Motor neuron (in vitro differentiated cells): Measurements from ENCODE around the gene MESP2. TPM values are rescaled to one million over a fixed set of nuclear protein-coding genes. Genes with fewer than 3 reads are reported as not detected.
A peak's percentile ranks its signal among the peaks of the same experiment; 100 is the strongest.

ENCODE experiments used
- ATAC-seq, 8 experiments: fragments of 200-7000 bp; cut with Tn5 transposase; replicated peaks in 6 of 8; 2 replicates each; pipeline ENCODE4 v1.8.0; 2021; ENCODE audit warnings: mild to moderate bottlenecking in 8 of 8, moderate library complexity in 8 of 8
- H3K27ac ChIP-seq, 2 donors: fragments of 250-450 bp; sonication (Bioruptor Pico); 2 replicates each; pipeline ENCODE4 v1.9.0; 2021; ENCODE audit warnings: antibody characterized with exemption in 2 of 2, mild to moderate bottlenecking in 2 of 2, moderate library complexity in 1 of 2
- H3K4me1 ChIP-seq, 2 donors: fragments of 250-450 bp; sonication (Bioruptor Pico); replicated peaks in 1 of 2; 2 replicates each; pipeline ENCODE4 v1.6.1; 2021; ENCODE audit warnings: antibody characterized with exemption in 2 of 2, mild to moderate bottlenecking in 2 of 2, moderate library complexity in 1 of 2
- H3K4me3 ChIP-seq, 5 donors: fragments of 250-450 bp; sonication (Bioruptor Pico); 2 replicates each; pipeline ENCODE4 v1.9.0; 2021; ENCODE audit warnings: antibody characterized with exemption in 5 of 5, mild to moderate bottlenecking in 5 of 5, moderate library complexity in 4 of 5
- WGBS, 10 experiments: fragments of 450-650 bp; shearing (Covaris generic); methylation state at CpG; one replicate each; pipeline ENCODE4 v1.0.0; 2022; 5-methylcytosine and 5-hydroxymethylcytosine counted together
- in situ Hi-C, 9 experiments: fragments of 400-800 bp; cut with MboI; loops; one replicate each; pipeline ENCODE4 v1.15.0; 2021; ENCODE audit warnings: low sequenced_read_pairs in 9 of 9, low pct_unique_long_range_greater_than_20kb in 2 of 9; ENCODE audit not compliant: unreplicated experiment in 9 of 9
- total RNA-seq, 8 experiments: library from RNA; unstranded; fragments of 300-600 nt; gene quantifications; 2 replicates each; pipeline versions ENCODE4 v1.2.3 to v1.2.4, GENCODE V29; 2022

Gene MESP2
- total RNA-seq, 8 experiments from 2014 or later, result 0.18 to 0.90 (median 0.22) TPM; not detected in 2

DNA sequence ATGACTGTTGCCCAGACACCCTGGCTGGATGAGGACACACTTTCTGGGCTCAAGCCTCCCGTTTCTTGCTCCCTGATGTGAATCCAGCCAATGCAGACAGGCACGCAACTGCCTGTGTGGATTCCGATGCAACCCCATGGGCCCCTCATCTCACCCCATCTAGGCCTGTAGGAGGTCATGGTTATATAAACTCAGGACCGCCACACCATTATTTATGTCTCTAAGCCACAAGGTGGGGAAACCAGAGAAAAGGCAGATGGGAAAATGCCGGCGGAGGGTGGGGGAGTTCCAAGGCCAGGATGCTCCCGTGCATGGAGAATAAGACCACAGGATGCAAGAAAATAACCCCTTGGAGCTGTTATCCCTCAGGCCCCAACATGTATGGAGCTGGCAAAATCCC is 27.1 kb upstream of the MESP2 start:
- WGBS, 10 experiments, result 53 to 93% (median 80%) methylated on average over 1 to 6 of the region's 7 CpGs; no CpG with 5 or more reads in 5 of the 10 experiments
- H3K4me1 ChIP-seq, result peaks cover 0 to 2% of the 10 kb centered on the region in 2 donors
- in situ Hi-C loops, result no loop called here
- no peak overlapping the region for H3K27ac ChIP-seq
- ATAC-seq, result no peak
- H3K4me3 ChIP-seq, result no peak overlapping the region

DNA sequence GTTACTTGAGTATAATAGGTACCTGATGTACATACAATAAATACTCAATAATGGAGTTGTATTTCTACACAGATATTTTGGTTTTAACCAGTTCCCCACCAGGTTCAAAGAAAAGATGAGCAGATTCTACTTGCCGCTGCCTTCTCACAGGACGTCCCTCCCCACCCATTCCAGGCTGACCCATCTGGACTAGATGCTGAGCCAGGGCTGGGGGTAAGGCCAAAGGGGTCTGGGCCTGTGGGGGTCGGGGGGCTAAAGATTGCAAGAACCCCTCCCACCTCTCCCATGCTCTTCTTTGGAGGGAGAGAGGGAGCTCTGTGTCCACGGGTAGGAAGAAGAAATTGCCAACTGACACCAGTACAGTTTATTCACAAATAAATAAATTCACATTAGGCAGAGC is 26.6 kb upstream of the MESP2 start:
- in situ Hi-C loops, result no loop called here
- ATAC-seq, result no peak
- peaks cover 0 to 2% of the 10 kb centered on the region in 2 donors for H3K4me1 ChIP-seq
- WGBS, 10 experiments, result 100% methylated on average over 1 of the region's 4 CpGs; no CpG with 5 or more reads in 9 of the 10 experiments
- no peak overlapping the region for H3K27ac ChIP-seq
- no peak overlapping the region for H3K4me3 ChIP-seq

DNA sequence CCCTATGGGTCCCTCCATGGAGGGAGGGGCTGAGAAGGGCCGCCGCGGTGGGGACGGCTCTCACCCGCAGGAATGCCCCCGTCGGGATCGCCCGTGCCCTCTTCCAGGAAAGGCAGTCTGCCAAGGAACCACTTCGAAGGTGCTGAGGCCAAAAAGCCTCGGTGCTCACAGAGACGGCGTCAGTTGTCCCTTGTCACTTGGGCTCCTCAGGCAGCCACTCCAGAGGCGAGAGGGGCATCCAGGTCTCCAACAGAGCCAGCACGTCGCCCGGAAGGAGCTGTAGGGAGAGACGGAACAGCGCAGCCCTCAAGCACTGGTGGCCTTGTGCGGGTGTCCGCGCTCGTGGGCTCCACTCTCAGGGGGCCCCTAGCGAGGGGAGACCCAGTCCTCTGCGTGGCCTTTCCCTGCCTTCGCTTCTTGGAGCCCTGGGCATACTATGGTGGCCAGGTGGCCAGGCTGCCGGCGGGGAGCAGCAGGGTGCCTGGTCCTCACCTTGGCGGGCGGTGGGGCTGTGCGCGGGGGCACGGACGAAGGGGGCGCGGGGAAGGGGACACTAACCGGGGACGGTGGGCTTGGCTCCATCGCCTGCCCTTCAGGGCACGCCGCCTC is 26.1 kb upstream of the MESP2 start:
- peak in 3 of 8 experiments; percentile 4 to 13 (median 5) for ATAC-seq
- WGBS, 10 experiments, result 16 to 57% (median 29%) methylated on average over 4 to 7 of the region's 41 CpGs; no CpG with 5 or more reads in 7 of the 10 experiments
- in situ Hi-C loops, result loop anchor here in 5 of 9 experiments (10.0 to 25.0 kb wide), 3 partner anchors 125 to 337 kb away; partner anchors contain the start of gene AP3S2 (in 1 of the 5)
- Histone ChIP-seq H3K4me1 (peaks cover 0 to 2% of the 10 kb centered on the region in 2 donors), H3K4me3 (peak overlapping the region; percentile 48 to 69 (median 48)), H3K27ac (no peak overlapping the region)

DNA sequence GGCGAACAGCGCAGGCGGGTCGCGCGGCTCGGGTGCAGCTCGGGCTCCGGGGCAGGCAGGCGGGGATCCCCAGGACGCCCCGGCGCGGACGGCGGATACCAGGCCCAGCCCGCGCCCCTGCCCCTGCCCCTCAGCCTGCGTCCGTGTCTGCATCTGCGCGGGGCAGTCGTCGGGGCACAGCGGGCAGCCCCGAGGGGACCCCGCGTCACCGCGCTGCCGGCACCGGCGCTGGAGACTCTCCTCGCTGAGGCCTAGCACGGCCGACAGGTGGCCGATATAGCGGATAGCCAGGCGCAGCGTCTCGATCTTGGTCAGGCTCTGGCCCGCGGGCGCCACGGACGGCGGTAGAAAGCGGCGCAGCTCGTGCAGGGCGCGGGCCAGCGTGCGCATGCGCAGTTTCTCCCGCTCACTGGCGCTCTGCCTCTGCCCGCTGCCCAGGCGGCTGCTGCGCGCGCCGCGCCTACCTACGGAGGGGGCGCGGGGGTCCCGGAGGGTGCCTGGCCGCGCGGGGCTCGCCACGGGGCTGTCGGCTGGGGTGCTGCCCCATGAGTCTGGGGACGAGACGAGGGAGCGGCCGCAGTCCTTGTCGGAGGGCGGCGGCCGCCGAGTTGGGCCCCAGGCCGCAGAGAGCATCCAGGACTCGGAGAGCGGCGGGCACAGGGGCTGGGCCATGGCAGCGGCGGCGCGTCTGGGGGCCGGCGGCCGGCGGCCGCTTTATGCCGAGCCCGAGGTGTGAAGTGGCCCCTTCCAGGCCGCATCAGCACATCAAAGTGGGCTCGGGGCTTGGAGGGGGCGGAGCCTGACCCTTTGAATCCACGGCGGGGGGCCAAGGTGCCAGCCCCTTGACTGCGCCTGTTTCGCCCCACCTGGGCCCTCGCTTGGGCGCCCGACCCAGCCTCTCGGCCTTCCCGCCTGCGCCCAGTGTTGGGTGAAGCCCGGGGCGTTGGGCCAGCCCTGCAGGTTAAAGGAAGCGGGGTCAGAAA is 25.3 kb upstream of the MESP2 start, which contains the start of gene MESP1:
Gene MESP1 (minus strand): TSS at position 690 of the 983 bp plus-strand sequence. CDS start 18 bp downstream, at position 672.
- Histone ChIP-seq H3K27ac (no peak within 1 kb of the TSS), H3K4me1 (peaks cover 0 to 2% of the 10 kb centered on the region in 2 donors), H3K4me3 (peak within 1 kb of the TSS; percentile 48 to 69 (median 48))
- WGBS, 10 experiments, result 0 to 100% (median 77%) methylated on average over 1 to 7 of the region's 114 CpGs; no CpG with 5 or more reads in 3 of the 10 experiments
- in situ Hi-C loops, result loop anchor here in 5 of 9 experiments (10.0 to 25.0 kb wide), 3 partner anchors 124 to 336 kb away; partner anchors contain the start of gene AP3S2 (in 1 of the 5)
- peak; percentile 94 to 97 (median 96) for ATAC-seq

DNA sequence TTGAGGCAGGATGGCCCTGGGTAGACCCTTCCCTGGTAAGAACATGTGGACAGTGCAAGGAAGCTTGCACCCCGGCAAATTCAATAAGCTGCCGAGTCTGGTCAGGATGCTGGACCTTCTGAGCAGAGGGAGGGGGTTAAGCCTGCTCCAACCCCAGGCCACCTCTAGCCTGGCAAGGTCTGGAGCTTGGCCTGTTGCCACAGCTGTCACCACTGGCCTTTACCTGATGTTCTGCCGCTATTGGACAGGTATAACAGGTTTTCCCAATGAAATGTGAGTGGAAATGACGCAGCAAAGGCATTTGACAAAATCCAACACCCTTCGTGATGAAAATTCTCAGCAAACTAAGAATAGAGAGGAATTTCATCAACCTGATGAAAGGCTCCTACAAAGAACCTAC is 24.4 kb upstream of the MESP2 start:
- Histone ChIP-seq H3K4me1 (peaks cover 0 to 2% of the 10 kb centered on the region in 2 donors), H3K4me3 (no peak overlapping the region), H3K27ac (no peak overlapping the region)
- in situ Hi-C loops, result loop anchor here in 5 of 9 experiments (10.0 to 25.0 kb wide), 3 partner anchors 123 to 336 kb away; partner anchors contain the start of gene AP3S2 (in 1 of the 5)
- 83 to 100% (median 98%) methylated on average over 1 to 4 of the region's 5 CpGs; no CpG with 5 or more reads in 2 of the 10 experiments for WGBS, 10 experiments
- no peak for ATAC-seq

DNA sequence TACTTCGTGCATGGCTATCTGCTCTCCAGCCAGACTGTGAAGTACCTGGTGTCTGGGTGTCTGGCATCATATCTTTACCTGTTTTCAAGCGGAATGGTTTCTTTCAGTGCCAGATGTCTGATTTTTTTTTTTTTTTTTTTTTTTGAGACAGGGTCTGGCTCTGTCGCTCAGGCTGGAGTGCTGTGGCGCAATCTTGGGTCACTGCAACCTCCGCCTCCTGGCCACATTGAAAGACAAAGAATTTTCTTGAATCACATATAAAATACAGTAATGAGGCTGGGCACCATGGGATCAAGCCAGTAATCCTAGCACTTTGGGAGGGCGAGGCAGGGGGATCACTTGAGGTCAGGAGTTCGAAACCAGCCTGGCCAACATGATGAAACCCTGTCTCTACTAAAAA is 22.3 kb upstream of the MESP2 start:
- no peak overlapping the region for H3K27ac ChIP-seq
- in situ Hi-C loops, result loop anchor here in 5 of 9 experiments (10.0 to 25.0 kb wide), 3 partner anchors 121 to 333 kb away; partner anchors contain the start of gene AP3S2 (in 1 of the 5)
- peaks cover 0 to 2% of the 10 kb centered on the region in 2 donors for H3K4me1 ChIP-seq
- no peak overlapping the region for H3K4me3 ChIP-seq
- ATAC-seq, result no peak
- 40 to 97% (median 85%) methylated on average over 2 to 7 of the region's 7 CpGs; no CpG with 5 or more reads in 2 of the 10 experiments for WGBS, 10 experiments

DNA sequence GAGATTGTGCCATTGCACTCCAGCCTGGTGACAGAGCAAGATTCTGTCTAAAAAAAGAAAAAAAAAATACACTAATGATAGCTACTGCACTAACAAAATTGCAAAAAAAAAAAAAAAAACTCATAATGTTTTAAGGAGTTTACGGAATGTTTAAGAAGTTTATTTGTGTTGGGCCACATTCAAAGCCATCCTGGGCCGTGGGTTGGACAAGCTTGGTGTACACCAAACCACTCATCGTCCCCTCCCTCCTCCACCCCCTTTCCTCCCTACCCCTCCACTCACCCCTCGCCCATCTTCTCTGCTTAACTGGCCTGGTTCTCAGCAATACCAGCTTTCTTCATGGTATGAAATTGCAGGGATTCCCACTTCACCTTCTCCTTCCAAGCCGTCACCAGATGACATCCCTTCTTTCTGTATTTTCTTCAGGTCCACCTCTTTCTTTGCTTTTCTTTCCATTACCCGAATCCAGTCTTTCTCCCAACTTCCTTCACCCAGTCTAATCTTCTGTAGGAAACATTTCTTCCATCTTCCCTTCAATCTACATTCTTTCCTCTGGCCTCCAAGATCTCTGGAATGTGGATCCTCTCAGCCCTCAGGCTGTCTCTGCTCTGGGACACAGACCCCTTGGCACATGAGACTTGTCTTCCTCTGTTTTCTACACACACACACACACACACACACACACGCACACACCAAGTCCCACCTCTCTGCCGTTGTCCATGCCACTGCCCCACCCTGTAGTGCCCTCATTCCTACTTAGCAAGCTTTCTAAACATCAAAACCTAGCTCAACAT is 21.6 kb upstream of the MESP2 start:
- ATAC-seq, result no peak
- peaks cover 0 to 2% of the 10 kb centered on the region in 2 donors for H3K4me1 ChIP-seq
- in situ Hi-C loops, result loop anchor here in 5 of 9 experiments (10.0 to 25.0 kb wide), 3 partner anchors 120 to 333 kb away; partner anchors contain the start of gene AP3S2 (in 1 of the 5)

DNA sequence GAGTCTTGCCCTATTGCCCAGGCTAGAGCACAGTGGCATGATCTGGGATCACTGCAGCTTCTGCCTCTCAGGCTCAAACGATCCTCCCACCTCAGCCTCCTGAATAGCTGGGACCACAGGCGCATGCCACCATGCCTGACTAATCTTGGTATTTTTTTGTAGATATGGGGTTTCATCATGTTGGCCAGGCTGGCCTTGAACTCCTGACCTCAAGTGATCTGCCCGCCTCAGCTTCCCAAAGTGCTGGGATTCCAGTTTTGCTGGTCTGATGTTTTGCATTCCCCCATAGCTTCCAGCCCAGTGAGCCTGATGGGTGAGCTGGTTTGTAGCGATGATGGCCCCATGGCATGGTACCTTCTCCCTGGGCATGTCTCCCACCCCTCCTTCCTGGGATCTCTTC is 20.4 kb upstream of the MESP2 start:
- in situ Hi-C loops, result loop anchor here in 5 of 9 experiments (10.0 to 25.0 kb wide), 3 partner anchors 119 to 332 kb away; partner anchors contain the start of gene AP3S2 (in 1 of the 5)
- no peak overlapping the region for H3K27ac ChIP-seq
- WGBS, 10 experiments, result 60 to 100% (median 80%) methylated on average over 1 to 4 of the region's 4 CpGs; no CpG with 5 or more reads in 1 of the 10 experiments
- H3K4me1 ChIP-seq, result peaks cover 0 to 2% of the 10 kb centered on the region in 2 donors
- H3K4me3 ChIP-seq, result no peak overlapping the region
- no peak for ATAC-seq

More for the DNA sequence above, 21.6 kb upstream of the MESP2 start:
- H3K27ac ChIP-seq, result no peak overlapping the region
- no peak overlapping the region for H3K4me3 ChIP-seq
- WGBS, 10 experiments, result 47 to 89% (median 66%) methylated on average over 2 to 6 of the region's 8 CpGs; no CpG with 5 or more reads in 2 of the 10 experiments

DNA sequence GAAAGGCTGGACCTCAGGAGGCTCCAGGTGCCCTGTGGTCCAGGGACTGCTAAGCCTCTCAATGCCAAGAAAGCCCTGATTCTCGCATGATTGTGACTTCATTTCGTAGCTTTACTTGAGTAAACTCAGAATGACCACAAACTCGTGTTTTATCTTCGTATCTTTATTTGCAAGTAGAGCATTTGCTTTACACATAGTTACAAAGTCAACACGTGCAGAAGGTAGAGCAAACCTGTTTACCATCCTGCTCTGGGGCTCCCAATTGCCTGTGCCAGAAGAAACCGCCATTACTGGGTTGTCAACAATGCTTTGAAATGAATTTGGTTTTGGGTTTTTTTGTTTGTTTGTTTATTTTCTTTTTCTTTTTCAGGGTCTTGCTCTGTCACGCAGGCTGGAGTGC is 19.2 kb upstream of the MESP2 start:
- Histone ChIP-seq H3K4me1 (no peaks in the 10 kb centered on the region), H3K27ac (no peak overlapping the region), H3K4me3 (no peak overlapping the region)
- ATAC-seq, result no peak
- in situ Hi-C loops, result loop anchor here in 5 of 9 experiments (10.0 to 25.0 kb wide), 3 partner anchors 118 to 330 kb away; partner anchors contain the start of gene AP3S2 (in 1 of the 5)
- 42 to 89% (median 63%) methylated on average over 3 to 7 of the region's 7 CpGs for WGBS, 10 experiments

DNA sequence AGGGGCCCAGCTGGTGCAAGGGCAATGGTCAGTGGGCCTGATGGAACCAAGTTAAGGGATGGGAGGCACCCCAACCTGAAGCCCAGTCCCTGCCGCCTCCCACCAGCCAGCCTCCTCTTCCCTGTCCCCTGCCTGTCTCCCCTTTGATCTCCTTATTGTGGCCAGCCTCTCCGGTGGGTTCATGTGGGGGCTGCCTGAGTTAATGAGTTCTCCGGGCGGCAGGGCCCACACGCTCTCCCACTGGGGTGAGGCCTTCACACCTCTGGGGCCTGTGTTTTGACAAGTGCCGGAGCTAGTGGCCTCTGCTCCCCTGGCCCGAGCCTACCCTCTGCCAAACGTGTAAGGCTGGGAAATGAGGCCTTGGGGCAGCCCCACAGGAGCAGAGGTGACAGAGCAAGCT is 17.8 kb upstream of the MESP2 start:
- in situ Hi-C loops, result loop anchor here in 5 of 9 experiments (10.0 to 25.0 kb wide), 3 partner anchors 117 to 329 kb away; partner anchors contain the start of gene AP3S2 (in 1 of the 5)
- no peak for ATAC-seq
- Histone ChIP-seq H3K27ac (no peak overlapping the region), H3K4me3 (no peak overlapping the region), H3K4me1 (no peaks in the 10 kb centered on the region)
- 60 to 100% methylated on average over 1 to 4 of the region's 8 CpGs; no CpG with 5 or more reads in 8 of the 10 experiments for WGBS, 10 experiments

DNA sequence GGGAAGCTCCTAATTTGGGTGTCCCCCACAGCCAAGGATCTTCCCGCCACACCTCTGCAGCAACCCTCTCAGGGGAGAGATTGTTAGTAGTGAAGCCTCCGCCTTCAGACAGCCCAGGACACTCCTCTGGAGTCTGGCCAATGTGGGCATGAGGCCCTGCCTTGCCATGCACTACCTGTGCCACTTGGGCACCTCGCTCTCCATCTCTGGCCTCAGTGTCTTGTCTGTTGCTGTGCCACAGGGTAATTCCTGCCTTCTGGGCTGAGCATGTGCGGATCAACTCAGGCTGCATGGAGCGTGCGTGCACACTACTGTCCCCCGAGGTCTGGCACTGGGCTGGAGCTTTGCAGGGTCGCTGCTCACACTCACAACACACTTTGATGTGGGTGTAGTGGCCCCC is 17.2 kb upstream of the MESP2 start:
- no peak for ATAC-seq
- no peak overlapping the region for H3K4me3 ChIP-seq
- in situ Hi-C loops, result loop anchor here in 5 of 9 experiments (10.0 to 25.0 kb wide), 3 partner anchors 116 to 328 kb away; partner anchors contain the start of gene AP3S2 (in 1 of the 5)

More for the DNA sequence above, 17.2 kb upstream of the MESP2 start:
- 80 to 100% (median 82%) methylated on average over 1 to 2 of the region's 8 CpGs; no CpG with 5 or more reads in 7 of the 10 experiments for WGBS, 10 experiments
- no peak overlapping the region for H3K27ac ChIP-seq
- H3K4me1 ChIP-seq, result no peaks in the 10 kb centered on the region
